ENCODE results near the gene WASF2. TPM values are rescaled to one million over a fixed set of nuclear protein-coding genes. Genes with fewer than 3 reads are reported as not detected.
"Not testable (repeated sequence)": the region's sequence is repeated elsewhere in the genome, so short reads cannot be mapped to it uniquely, and the experiment has no call there.

The WASF2 gene
- total RNA-seq = 100 to 1,000 TPM; 139 to 148 TPM

- Mint-ChIP-seq H3K36me3 (peaks cover 3% of the 10 kb centered on the region), H3K4me3 (peak within 1 kb of the TSS; percentile 88), H3K9me3 (no peaks in the 10 kb centered on the region), H3K27me3 (no peaks in the 10 kb centered on the region), H3K4me1 (peaks cover 19% of the 10 kb centered on the region), H3K27ac (peak within 1 kb of the TSS; percentile 98)
- POLR2A ChIA-PET = interaction anchor here (0.5 to 4.4 kb wide), 24 partner anchors 9 to 1261 kb away, joined by 3 to 60 read pairs (median 4); partner anchors contain the start of genes AHDC1, FAM76A, IFI6 and SLC9A1
- peak; percentile 96 for ATAC-seq (ENCODE audit: low read depth)
- peak; percentile 96 for DNase-seq
Measured at GRCh38 chr1:27489973-27490741, at the start of gene WASF2. Gene WASF2, minus strand, starts transcription at chr1:27490167. Its CDS starts 61,277 bp downstream, at chr1:27428890.

- ATAC-seq (ENCODE audit: low read depth) (no peak), DNase-seq (no peak)
- H3K9me3 Mint-ChIP-seq = no peaks in the 10 kb centered on the region
- peaks cover 9% of the 10 kb centered on the region for H3K4me1 Mint-ChIP-seq
- H3K36me3 Mint-ChIP-seq = peaks cover 7% of the 10 kb centered on the region
- no peaks in the 10 kb centered on the region for H3K27me3 Mint-ChIP-seq
- no peak overlapping the region for H3K27ac Mint-ChIP-seq
- POLR2A ChIA-PET = no interaction called here
- H3K4me3 Mint-ChIP-seq = no peak overlapping the region
Measured at GRCh38 chr1:27538793-27539192, 48.8 kb upstream of the WASF2 start.

DNA sequence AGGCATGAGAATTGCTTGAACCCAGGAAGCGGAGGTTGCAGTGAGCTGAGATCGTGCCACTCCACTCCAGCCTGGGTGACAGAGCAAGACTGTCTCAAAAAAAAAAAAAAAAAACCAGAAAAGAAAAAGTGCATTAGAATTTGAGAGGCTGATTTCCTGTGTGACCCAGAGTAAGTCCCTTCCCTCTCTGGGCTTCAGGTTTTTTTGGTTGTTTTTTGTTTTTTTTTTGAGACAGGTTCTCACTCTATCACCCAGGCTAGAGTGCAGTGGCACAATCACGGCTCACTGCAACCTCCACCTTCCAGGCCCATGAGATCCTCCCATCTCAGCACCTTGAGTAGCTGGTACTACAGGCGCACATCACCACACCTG lies 48.3 kb upstream of the WASF2 start:
- H3K27me3 Mint-ChIP-seq; H3K9me3 Mint-ChIP-seq; H3K4me3 Mint-ChIP-seq; ATAC-seq (ENCODE audit: low read depth); H3K4me1 Mint-ChIP-seq; DNase-seq; H3K27ac Mint-ChIP-seq; POLR2A ChIA-PET: not testable (repeated sequence)
- H3K36me3 Mint-ChIP-seq = peaks cover 11% of the 10 kb centered on the region

DNA sequence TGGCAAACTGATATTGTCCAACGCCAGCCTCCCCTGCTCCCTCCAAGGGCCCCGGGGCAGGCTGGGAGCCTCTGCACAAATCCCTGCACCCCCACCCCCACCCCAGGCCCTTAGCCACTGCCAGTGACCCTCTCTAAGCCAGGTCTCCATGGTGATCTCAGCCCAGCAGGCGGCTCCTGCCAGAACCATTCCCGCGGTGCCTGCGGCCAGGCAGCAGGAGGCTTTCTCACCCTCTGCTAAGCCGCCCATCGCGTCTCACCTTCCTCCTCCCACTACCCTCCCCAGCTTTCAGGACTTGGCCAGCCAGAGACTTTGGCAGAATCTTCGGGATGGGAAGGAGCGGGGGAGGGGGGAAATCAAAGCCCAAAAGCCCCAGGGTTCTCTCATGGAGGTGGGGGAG lies 46.8 kb upstream of the WASF2 start:
- DNase-seq (no peak), ATAC-seq (ENCODE audit: low read depth) (no peak)
- Mint-ChIP-seq H3K27ac (no peak overlapping the region), H3K4me3 (no peak overlapping the region), H3K36me3 (peaks cover 12% of the 10 kb centered on the region), H3K4me1 (peaks cover 16% of the 10 kb centered on the region), H3K27me3 (no peaks in the 10 kb centered on the region), H3K9me3 (no peaks in the 10 kb centered on the region)
- POLR2A ChIA-PET = no interaction called here

DNA sequence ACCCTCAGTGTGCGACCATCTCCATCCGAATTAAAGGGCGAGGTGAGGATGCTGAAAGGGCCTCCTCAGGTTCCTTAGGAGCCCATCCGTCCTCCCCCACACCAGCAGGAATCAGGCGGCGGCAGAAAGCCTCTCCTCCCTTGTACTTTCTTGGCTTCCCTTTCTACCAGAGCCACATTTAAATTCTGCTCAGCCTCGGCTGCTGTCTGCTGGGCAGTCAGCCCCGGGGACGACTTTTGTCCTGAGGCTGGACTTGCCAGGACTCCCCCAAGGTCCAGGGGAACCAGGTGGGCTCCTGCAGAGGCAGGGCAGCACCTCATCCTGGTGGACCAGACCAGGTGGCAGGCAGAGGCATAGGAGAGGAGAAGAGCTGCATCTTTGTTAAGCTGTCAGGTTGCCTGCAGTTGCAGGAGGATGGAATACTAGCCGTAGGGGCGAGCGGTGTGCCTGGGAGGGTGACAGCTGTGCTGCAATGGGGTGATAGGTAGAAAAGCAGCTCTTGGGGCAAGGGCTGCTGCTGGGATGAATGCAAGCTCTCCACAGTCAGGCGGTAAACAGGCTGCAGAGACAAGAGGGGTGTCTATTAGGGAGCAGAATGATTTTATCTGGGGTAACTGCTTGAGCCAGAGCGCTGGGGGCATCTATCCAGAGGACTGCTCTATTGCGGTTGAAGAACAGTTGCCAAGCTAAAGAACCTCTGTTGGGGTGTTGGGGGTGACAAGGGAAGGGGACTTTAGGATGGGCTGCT lies 46.2 kb upstream of the WASF2 start:
- no peaks in the 10 kb centered on the region for H3K9me3 Mint-ChIP-seq
- H3K4me3 Mint-ChIP-seq = no peak overlapping the region
- H3K36me3 Mint-ChIP-seq = peaks cover 12% of the 10 kb centered on the region
- DNase-seq (no peak), ATAC-seq (ENCODE audit: low read depth) (no peak)
- peaks cover 20% of the 10 kb centered on the region for H3K4me1 Mint-ChIP-seq
- peak overlapping the region; percentile 37 for H3K27ac Mint-ChIP-seq
- no peaks in the 10 kb centered on the region for H3K27me3 Mint-ChIP-seq
- POLR2A ChIA-PET = no interaction called here

DNA sequence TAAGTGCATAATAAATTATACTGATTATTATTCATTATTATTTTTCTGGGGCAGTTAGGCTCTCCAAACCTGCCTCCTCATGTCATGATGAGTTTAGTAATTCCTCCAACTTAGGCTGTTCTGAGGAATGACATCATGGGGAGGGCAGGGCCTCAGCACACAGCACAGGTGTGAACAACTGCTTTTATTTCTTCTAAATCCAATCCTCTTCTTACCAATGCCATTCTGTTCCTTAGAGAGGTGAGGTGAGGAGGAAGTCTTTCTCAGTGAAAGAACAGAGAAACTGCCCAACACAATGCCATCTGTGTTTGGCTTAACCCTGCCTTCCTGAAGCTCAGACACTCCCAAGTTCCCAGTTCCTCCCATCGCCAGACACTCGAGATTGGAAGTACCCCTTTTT lies 45.4 kb upstream of the WASF2 start:
- ATAC-seq (ENCODE audit: low read depth) (no peak), DNase-seq (no peak)
- Mint-ChIP-seq H3K4me3 (no peak overlapping the region), H3K9me3 (no peaks in the 10 kb centered on the region), H3K36me3 (peaks cover 12% of the 10 kb centered on the region), H3K4me1 (peaks cover 20% of the 10 kb centered on the region), H3K27me3 (no peaks in the 10 kb centered on the region), H3K27ac (no peak overlapping the region)
- POLR2A ChIA-PET = no interaction called here

GRCh38 chr1:27531959-27532685 lies 42.2 kb upstream of the WASF2 start:
- DNase-seq (no peak), ATAC-seq (ENCODE audit: low read depth) (no peak)
- peaks cover 30% of the 10 kb centered on the region for H3K4me1 Mint-ChIP-seq
- peak overlapping the region; percentile 68 for H3K27ac Mint-ChIP-seq
- no peaks in the 10 kb centered on the region for H3K27me3 Mint-ChIP-seq
- peak overlapping the region; percentile 26 for H3K4me3 Mint-ChIP-seq
- peaks cover 13% of the 10 kb centered on the region for H3K36me3 Mint-ChIP-seq
- POLR2A ChIA-PET = no interaction called here
- no peaks in the 10 kb centered on the region for H3K9me3 Mint-ChIP-seq

- H3K4me3 Mint-ChIP-seq = no peak overlapping the region
- H3K27ac Mint-ChIP-seq = peak overlapping the region; percentile 10
- no peaks in the 10 kb centered on the region for H3K27me3 Mint-ChIP-seq
- POLR2A ChIA-PET = no interaction called here
- DNase-seq (no peak), ATAC-seq (ENCODE audit: low read depth) (no peak)
- H3K9me3 Mint-ChIP-seq = no peaks in the 10 kb centered on the region
- H3K36me3 Mint-ChIP-seq = peaks cover 18% of the 10 kb centered on the region
- peaks cover 44% of the 10 kb centered on the region for H3K4me1 Mint-ChIP-seq
Measured at GRCh38 chr1:27530192-27530591, 40.2 kb upstream of the WASF2 start.

- Mint-ChIP-seq H3K9me3 (no peaks in the 10 kb centered on the region), H3K27ac (no peak overlapping the region), H3K27me3 (no peaks in the 10 kb centered on the region), H3K36me3 (peaks cover 18% of the 10 kb centered on the region), H3K4me1 (peaks cover 48% of the 10 kb centered on the region), H3K4me3 (no peak overlapping the region)
- DNase-seq (no peak), ATAC-seq (ENCODE audit: low read depth) (no peak)
- POLR2A ChIA-PET = no interaction called here
Measured at GRCh38 chr1:27529704-27530018, 39.7 kb upstream of the WASF2 start.

- ATAC-seq (ENCODE audit: low read depth) (no peak), DNase-seq (no peak)
- peaks cover 54% of the 10 kb centered on the region for H3K4me1 Mint-ChIP-seq
- H3K27me3 Mint-ChIP-seq = no peaks in the 10 kb centered on the region
- POLR2A ChIA-PET = no interaction called here
- peaks cover 18% of the 10 kb centered on the region for H3K36me3 Mint-ChIP-seq
- H3K27ac Mint-ChIP-seq = no peak overlapping the region
- H3K4me3 Mint-ChIP-seq = peak overlapping the region; percentile 69
- no peaks in the 10 kb centered on the region for H3K9me3 Mint-ChIP-seq
Measured at GRCh38 chr1:27528818-27529703, 39.1 kb upstream of the WASF2 start.

DNA sequence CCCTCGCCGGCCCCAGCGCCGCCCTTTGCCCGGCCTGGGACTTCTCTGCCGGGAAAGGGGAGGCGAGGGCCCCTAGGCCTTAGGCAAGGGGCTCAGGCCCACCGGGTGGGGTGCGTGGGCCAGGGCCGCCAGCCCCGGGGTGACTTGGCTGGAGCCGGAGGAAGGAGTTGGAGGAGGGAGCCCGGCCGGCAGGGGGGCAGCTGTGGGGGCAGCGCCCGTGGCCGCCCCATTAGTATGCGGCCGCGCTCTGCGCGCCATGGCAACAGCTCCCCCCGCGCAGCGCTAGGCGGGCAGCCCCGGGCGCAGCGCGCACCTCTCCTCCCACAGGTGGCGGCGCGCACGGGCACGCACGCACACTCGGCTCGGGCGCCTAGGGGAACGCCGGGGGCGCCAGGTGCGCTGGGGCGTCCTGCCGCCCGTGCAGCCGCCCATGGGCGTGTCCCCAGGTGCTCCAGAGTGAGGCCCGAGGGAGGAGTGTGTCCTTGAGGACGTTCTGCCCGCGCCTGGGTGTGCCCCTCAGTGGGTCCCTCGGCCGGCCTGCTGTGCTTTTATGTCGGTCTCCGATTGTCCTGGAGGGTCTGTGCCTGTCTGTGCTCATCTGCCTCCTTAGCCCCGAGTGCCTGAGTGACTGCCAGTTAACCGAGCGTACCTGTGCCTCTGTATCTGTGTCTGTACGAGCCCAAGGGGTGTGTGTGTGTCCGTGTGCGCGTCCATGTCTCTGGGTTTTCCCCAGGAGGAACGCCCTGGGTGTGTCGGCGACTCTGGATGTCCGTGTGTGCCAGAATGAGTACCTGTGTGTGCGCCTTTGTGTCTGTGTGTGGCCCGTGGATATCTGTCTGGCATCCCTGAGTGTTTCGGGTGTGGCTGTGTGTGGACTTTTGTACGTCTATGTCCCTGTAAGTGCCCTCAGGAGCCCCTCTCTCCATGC lies 38.2 kb upstream of the WASF2 start:
- ATAC-seq (ENCODE audit: low read depth) (peak; percentile 26), DNase-seq (peak; percentile 69)
- Mint-ChIP-seq H3K27ac (no peak overlapping the region), H3K27me3 (no peaks in the 10 kb centered on the region), H3K9me3 (no peaks in the 10 kb centered on the region), H3K4me3 (peak overlapping the region; percentile 69), H3K36me3 (peaks cover 12% of the 10 kb centered on the region), H3K4me1 (peaks cover 59% of the 10 kb centered on the region)
- POLR2A ChIA-PET = interaction anchor here (1.8 kb wide), 1 partner anchor 39 kb away, joined by 9 read pairs; the partner anchor contains the start of gene WASF2

Measured in activated naive CD8-positive, alpha-beta T cell treated with anti-CD3 and anti-CD28 coated beads, Interleukin-2, amount 10 ng/mL, durations not matched to agents 7 days and 5 days (primary cell).